Stimulated activated CD8-positive, alpha-beta memory T cell treated with anti-CD3 and anti-CD28 coated beads, Interleukin-15, amount 100 ng/mL, for 24 hours (primary cell): ENCODE data around the gene AP5B1.
"Not testable (repeated sequence)": the region's sequence is repeated elsewhere in the genome, so short reads cannot be mapped to it uniquely, and the experiment has no call there.

ENCODE experiments used
- DNase-seq: peaks from one replicate; pipeline ENCODE4 v3.0.0-alpha.2; 2020; ENCODE audit warnings: low read depth

AP5B1 gene

DNA sequence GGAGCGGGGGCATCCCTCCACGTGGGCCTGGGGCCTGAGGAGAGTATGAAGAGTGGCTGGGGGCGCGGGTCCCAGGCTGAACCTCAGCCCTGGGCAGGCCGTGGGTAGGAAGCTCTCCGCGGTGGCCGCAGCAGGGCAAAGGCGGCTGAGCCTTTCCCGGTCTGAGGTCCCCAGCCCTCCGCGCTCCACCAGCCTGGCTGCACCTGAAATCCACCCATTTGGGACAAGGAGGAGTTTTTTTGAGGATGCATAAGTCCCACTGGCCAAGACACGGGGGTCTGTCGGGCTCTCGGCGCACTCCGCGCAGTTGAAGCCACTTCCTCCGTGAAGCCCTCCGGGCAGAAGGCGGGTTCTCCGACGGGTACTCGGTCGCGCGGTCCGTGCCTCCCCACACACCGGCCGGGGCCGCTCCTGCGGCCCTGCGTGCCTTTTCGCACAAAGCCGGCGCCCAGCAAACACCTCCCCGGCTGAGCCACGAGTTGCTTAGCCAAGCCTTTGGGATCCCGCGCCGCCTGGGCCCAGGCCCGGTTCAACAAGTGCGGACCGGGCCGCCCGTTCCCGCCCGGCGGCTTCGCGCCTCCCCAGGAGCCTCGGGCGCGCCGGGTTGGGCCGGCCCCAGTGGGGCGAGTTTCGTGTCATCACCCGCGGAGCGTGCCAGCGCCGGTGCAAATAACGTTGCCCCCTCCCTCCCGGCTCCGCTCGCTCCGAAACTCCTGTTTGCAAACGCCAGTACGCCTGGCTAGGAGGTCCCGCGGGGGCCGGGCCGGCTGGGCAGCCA is 5.4 kb upstream of the AP5B1 start:
- no peak for DNase-seq

GRCh38 chr11:65785319-65786007 is 4.7 kb upstream of the AP5B1 start:
- DNase-seq = no peak

- DNase-seq = no peak
Measured at GRCh38 chr11:65782816-65783228, 2.0 kb upstream of the AP5B1 start.

DNA sequence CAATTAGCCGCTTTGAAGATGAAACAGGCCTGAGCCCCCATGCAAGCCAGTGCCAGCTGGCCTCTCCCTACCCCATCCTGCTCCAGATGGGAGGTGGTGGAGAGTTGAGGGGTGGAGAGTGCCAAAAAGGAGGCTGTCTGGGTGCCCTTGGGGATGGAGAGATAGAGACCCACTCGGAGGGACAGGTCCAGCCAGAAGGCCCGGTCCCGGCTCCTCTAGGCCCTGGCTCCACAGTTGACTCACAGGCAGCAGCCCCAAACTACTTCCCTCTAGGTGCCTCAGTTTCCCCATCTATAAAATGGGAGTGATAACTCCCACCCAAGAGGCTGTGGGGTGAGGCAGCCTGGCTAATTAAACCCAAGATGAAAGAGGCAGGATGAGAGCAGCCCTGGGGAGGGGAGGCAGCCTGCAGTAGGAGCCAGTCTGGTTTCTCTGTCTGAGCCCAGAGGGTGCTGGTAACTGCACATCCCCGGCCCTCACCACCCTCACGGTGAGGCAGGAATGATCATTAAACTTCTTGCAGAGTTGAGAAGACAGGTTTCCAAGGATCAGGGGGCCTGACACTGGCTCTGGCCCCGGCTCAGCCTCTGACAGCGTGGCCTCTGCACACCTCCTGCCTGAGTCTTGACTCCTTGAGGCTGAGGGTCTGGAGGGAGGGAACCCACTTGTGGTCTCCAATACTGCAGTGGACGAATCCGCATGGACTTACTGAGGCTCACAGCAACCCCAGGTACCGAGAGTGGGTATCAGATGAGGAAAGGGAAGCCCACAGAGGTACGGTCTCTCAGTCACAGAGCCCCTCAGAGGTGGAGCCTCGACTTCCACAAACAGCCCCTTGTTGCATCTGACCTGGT is 1.4 kb upstream of the AP5B1 start:
- no peak for DNase-seq

DNA sequence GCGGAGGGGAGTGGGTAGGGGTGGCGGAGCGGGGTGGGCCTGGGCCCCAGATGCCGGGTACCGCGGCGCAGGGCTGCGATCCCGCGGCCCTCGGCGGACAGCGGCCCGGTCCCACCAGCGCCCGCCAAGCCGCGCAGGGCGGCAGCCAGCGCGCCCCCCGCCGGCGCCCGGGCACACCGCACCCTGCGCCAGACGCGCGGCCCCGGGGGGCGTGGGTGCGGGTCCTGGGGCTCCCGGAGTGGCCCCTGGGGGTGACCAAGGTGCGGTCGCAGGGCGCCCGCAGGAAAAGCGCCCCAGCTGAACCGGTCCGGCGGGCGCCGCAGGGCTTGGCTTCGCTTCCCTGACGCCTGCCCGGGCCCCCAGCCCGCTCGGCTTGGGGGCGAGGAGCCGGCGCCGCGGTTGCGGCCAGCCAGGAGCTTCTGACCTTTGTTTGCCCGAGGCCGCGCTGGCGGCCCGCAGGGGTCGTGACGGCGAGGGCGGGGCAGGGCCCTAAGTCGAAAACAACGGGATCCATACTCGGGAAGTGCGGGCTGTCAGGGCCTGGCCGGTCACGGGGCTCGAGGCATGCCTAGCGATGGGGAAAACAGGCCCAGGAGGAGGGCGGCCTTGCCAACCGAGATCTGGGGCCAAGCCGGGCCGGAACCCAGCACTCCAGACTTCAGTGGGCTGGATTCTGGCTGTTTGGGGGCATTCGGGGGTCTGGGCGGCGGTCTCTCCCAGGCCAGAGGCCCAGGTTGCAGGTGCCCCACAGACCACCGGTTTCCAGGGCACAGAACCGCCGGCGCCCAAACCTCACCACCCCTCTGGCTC is 581 bp upstream of the AP5B1 start:
- DNase-seq = no peak

GRCh38 chr11:65779919-65780769 is 632 bp downstream of the AP5B1 start:
- DNase-seq = peak; percentile 45

GRCh38 chr11:65779669-65779918 is 1.2 kb downstream of the AP5B1 start:
- no peak for DNase-seq

DNA sequence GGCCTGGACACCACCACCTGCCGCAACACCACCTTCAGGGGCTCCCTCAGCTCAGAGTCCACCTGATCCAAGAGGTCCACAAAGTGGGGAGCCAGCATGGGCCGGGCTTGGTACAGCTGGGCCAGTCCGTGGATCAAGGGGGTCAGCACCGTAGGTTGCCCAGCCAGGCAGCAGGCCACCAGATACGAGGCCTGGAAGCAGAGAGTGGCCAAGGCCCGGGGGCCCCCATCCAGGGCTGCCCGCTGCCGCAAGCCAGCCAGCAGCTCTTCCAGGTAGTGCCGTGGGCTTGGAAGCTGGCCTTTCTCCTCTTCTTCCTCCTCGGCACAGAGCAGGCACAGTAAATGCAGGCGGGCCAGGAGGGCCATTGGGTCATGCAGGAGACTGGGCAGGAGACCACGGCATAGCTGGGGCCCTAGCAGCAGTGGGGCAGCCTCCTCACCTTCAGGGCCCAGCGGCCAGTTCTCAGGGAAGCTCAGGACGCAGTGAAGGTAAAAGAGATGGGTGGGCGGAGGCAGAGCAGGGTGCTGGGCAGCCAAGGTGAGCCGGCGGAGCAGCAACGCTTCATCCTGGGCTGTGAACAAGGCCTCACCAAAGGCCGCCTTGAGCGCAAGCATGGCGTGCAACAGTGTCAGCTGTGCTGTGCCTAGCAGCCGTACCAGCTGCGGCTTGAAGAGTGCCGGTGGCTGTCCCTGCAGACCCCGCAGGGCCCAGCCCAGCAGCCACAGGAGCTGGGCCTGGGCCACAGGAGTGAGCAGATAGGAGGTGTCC is 1.7 kb downstream of the AP5B1 start:
- DNase-seq = no peak

- no peak for DNase-seq
Measured at GRCh38 chr11:65778431-65778900, 2.3 kb downstream of the AP5B1 start.

DNA sequence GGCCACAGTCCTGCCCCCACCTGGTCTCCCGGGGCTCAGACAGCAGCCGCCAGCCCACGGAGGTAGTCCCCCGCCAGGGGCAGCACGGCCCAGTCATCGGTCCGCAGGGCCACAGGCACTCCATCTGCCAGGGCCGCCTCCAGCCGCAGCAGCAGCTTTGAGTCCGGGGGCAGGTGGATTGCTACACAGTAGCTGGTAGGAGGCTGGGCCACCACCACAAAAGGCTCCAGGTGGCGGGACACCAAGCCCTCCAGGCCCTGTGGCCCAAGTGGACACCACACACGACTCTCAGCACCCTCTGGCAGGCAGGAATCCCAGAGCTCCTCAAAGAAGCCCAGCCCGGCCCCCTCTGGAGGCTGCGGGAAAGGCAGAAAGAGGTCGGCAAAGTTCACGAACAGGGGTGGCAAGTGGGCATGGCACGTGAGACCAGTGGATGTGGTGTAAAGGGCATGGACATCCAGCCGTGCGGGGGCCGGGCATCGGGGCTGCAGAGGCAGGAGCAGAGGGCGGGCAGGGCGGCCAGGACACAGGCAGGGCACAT is 2.9 kb downstream of the AP5B1 start:
- no peak for DNase-seq

GRCh38 chr11:65777241-65777640 is 3.5 kb downstream of the AP5B1 start:
- DNase-seq = no peak

DNA sequence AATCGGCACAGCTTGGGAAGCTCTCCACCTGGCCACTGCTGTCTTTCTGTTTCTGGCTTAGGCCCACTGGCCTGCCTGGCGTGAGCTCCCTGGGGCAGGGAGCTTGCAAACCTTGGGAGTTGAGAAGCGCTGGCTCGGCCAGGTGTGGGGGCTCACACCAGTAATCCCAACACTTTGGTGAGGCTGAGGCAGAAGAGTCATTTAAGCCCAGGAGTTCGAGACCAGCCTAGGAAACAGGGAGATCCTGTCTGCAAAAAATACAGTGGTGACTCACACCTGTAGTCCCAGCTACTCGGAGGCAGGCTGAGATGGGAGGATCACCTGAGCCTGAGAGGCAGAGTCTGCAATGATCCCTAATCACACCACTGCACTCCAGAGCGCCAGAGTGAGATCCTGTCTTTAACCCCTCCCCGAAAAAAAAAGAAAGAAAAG is 4.0 kb downstream of the AP5B1 start:
- no peak for DNase-seq

- no peak for DNase-seq
Measured at GRCh38 chr11:65776196-65776595, 4.6 kb downstream of the AP5B1 start.

- DNase-seq = no peak
Measured at GRCh38 chr11:65774525-65775306, 6.1 kb downstream of the AP5B1 start.

- DNase-seq = no peak
Measured at GRCh38 chr11:65773784-65774411, 6.9 kb downstream of the AP5B1 start.

DNA sequence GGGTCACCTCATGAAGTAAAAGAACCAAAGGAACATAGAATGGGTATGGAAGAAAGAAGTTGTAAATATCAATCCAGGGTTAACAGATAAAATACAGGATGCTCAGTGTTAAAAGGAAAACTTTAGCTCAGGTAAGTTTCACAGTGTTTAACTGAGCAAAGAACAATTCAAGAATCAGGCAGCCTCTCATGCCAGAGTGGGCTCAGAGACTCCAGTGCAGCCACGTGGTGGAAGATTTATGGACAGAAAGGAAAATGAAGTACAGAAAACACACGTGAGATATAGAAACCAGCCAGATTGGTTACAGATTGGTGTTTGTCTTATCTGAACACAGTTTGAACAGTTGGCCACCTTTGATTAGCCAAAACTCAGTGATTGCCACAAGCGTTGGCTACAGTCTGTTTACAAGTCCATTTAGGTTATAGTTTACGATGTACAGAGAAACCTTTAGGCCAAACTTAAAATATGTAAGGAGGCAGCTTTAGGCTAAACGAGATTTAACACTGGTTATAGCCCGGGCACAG is 9.1 kb downstream of the AP5B1 start:
- DNase-seq = no peak

DNA sequence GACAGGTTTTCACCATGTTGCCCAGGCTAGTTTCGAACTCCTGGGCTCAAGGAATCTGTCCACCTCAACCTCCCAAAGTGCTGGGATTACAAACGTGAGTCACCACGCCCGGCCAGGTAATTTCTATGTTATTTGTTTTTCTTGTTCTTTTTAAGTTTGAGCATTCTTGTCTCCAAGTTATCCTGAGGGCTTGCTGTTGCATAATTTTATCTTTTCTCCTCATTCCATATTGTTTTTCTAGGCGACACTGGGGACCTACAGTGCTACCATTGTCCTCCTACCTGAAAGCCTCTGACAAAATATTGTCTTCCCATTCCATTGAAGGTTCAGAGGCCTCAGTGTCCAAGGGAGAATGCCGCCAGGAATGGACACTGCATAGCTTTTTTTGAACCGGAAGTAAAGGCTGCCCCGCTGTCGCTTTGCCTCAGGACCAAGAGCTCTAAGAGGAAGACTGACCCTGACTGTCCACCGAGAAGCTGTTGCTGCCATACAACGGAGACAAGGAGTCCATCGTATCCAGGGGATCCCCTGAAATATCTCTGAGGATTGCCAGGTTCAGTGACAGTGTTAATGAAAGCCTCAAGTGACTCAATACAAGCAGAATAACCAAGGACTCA is 9.7 kb downstream of the AP5B1 start:
- no peak for DNase-seq

- DNase-seq = not testable (repeated sequence)
Measured at GRCh38 chr11:65767806-65768205, 13.0 kb downstream of the AP5B1 start.
